ENCODE measurements around the gene CDH4. TPM values are rescaled to one million over a fixed set of nuclear protein-coding genes. Genes with fewer than 3 reads are reported as not detected.

CDH4 gene
- total RNA-seq, 3 donors from 2014 or later (not counting 1 experiment from before 2014, with no cell fraction given), result 0.18 TPM; not detected in 2

DNA sequence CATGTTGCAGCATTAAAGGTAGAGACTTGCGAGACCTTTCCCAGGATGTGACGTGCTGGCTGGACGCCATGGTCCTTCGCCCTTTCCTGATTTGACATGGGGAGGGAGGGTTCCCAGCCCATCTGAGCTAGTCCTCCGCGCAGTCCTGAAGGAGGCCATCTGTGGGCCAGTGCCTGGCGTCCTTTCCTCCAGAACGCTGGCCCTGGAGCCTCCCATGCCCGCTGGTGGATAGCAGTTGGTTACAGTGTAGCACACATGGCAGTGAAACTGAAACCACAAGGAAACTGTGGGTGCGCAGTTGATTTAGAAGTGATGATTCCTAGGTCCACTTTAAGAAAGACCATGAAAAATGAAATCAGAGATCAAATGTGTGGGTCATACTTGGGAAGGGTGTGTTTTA, 193.7 kb downstream of the CDH4 start:
- DNase-seq, result no peak
- Histone ChIP-seq H3K27me3 (ENCODE audit: control insufficient read depth, insufficient read depth, low read length) (no peaks in the 10 kb centered on the region), H3K9me3 (ENCODE audit: control insufficient read depth, insufficient read depth, low read length) (peaks cover 5% of the 10 kb centered on the region), H3K4me1 (ENCODE audit: control insufficient read depth, insufficient read depth, low read length) (no peaks in the 10 kb centered on the region), H3K4me3 (ENCODE audit: low read length) (no peak overlapping the region), H3K27ac (ENCODE audit: low read length) (no peak overlapping the region), H3K36me3 (ENCODE audit: control insufficient read depth, insufficient read depth, low read length) (no peaks in the 10 kb centered on the region)
- Mint-ChIP-seq H3K36me3 (no peaks in the 10 kb centered on the region), H3K4me1 (no peaks in the 10 kb centered on the region), H3K27me3 (ENCODE audit: low read depth in 2 of 2) (peaks cover 0 to 3% of the 10 kb centered on the region in 2 donors), H3K4me3 (no peak overlapping the region), H3K9me3 (peaks cover 0 to 5% of the 10 kb centered on the region in 2 donors), H3K27ac (no peak overlapping the region)
- intact Hi-C loops (cut with micrococcal nuclease), result no loop called here
- no peak for ATAC-seq
- TF ChIP-seq, protein P1, sequence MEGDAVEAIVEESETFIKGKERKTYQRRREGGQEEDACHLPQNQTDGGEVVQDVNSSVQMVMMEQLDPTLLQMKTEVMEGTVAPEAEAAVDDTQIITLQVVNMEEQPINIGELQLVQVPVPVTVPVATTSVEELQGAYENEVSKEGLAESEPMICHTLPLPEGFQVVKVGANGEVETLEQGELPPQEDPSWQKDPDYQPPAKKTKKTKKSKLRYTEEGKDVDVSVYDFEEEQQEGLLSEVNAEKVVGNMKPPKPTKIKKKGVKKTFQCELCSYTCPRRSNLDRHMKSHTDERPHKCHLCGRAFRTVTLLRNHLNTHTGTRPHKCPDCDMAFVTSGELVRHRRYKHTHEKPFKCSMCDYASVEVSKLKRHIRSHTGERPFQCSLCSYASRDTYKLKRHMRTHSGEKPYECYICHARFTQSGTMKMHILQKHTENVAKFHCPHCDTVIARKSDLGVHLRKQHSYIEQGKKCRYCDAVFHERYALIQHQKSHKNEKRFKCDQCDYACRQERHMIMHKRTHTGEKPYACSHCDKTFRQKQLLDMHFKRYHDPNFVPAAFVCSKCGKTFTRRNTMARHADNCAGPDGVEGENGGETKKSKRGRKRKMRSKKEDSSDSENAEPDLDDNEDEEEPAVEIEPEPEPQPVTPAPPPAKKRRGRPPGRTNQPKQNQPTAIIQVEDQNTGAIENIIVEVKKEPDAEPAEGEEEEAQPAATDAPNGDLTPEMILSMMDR (IDR thresholded peaks at IDR 0.05), result no peak
- 91% methylated on average over 10 of the region's 10 CpGs for WGBS (ENCODE audit: insufficient coverage)

DNA sequence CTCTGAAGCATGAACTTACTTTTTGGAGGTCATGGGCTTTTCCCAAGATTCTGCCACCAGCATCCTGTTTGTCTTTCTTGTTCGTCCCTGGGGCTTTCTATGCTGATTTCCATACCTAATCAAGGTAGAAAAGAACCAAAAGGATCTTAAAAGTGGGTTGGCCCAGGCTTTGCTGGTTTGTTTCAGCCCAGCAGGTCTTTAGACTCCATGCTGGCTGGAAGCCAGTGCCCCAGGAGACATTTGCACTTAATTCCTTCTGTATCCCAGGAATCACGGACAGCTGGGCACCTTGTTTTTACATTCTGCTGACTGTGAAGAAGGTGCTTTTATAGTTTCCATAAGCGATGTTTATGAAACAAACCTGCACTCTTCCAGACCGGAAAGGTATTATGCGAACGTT, 195.9 kb downstream of the CDH4 start:
- no peaks in the 10 kb centered on the region for H3K36me3 Mint-ChIP-seq
- ATAC-seq (no peak), DNase-seq (no peak)
- intact Hi-C loops (cut with micrococcal nuclease), result no loop called here
- TF ChIP-seq, protein P1 (IDR thresholded peaks at IDR 0.05), result no peak
- Histone ChIP-seq H3K4me3 (ENCODE audit: low read length) (no peak overlapping the region), H3K4me1 (ENCODE audit: control insufficient read depth, insufficient read depth, low read length) (no peaks in the 10 kb centered on the region), H3K27ac (ENCODE audit: low read length) (no peak overlapping the region), H3K27me3 (ENCODE audit: control insufficient read depth, insufficient read depth, low read length) (no peaks in the 10 kb centered on the region), H3K36me3 (ENCODE audit: control insufficient read depth, insufficient read depth, low read length) (no peaks in the 10 kb centered on the region), H3K9me3 (ENCODE audit: control insufficient read depth, insufficient read depth, low read length) (peaks cover 10% of the 10 kb centered on the region)
- no peak overlapping the region for H3K4me3 Mint-ChIP-seq
- peaks cover 0 to 3% of the 10 kb centered on the region in 2 donors for H3K27me3 Mint-ChIP-seq (ENCODE audit: low read depth in 2 of 2)
- H3K27ac Mint-ChIP-seq, result no peak overlapping the region
- 62% methylated on average over 6 of the region's 6 CpGs for WGBS (ENCODE audit: insufficient coverage)
- no peaks in the 10 kb centered on the region for H3K4me1 Mint-ChIP-seq
- peaks cover 0 to 5% of the 10 kb centered on the region in 2 donors for H3K9me3 Mint-ChIP-seq

DNA sequence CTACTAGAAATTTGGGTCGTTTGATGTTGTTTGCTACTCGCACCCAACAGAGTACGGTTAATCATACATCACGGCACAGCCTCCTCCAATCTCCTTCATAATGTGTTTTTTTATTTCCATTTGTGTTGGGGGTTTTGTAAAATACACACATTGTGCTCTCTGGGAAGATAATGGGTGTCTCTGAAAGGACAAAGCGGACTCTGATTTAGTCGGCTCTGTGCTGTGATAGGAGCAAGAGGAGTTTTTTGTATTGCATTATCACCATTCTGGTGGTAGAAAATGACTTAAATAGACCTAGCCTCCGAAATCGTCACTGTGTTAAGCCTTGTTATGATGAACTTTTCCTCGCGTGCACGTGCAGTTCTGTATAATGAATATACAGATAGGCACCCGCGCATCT, 196.3 kb downstream of the CDH4 start:
- ATAC-seq (no peak), DNase-seq (no peak)
- Histone ChIP-seq H3K27ac (ENCODE audit: low read length) (no peak overlapping the region), H3K27me3 (ENCODE audit: control insufficient read depth, insufficient read depth, low read length) (no peaks in the 10 kb centered on the region), H3K4me3 (ENCODE audit: low read length) (no peak overlapping the region), H3K36me3 (ENCODE audit: control insufficient read depth, insufficient read depth, low read length) (no peaks in the 10 kb centered on the region), H3K9me3 (ENCODE audit: control insufficient read depth, insufficient read depth, low read length) (peaks cover 10% of the 10 kb centered on the region), H3K4me1 (ENCODE audit: control insufficient read depth, insufficient read depth, low read length) (no peaks in the 10 kb centered on the region)
- intact Hi-C loops (cut with micrococcal nuclease), result no loop called here
- TF ChIP-seq, protein P1 (IDR thresholded peaks at IDR 0.05), result no peak
- Mint-ChIP-seq H3K27ac (no peak overlapping the region), H3K27me3 (ENCODE audit: low read depth in 2 of 2) (peaks cover 0 to 3% of the 10 kb centered on the region in 2 donors), H3K9me3 (peaks cover 0 to 5% of the 10 kb centered on the region in 2 donors), H3K36me3 (no peaks in the 10 kb centered on the region), H3K4me3 (no peak overlapping the region), H3K4me1 (no peaks in the 10 kb centered on the region)
- 83% methylated on average over 12 of the region's 13 CpGs for WGBS (ENCODE audit: insufficient coverage)

DNA sequence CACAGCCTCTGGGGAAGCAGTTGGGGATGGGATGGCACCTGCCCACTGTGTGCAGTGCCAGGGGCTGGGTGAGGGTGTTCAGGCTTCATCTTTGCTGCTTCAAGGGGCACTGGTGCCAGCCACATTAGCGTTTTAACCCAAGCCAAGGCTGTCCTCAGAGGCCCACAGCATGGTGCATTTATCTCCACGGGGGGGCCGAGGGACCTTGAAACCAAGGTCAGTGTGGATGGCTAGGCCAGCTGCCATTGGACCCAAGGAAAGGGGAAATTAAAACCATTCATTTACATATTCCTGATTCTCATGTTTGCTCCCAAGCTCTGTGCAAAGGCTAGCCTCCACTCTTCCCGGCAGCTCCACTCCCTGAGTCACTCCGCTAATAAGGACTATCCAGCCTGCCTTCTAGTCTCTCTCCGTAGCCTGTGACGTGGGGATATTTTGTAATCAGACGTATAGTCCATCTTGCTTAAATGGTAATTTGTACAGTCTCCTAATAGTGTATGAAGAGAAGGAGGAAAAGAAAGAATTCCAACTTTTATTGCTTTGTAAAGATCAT, 197.1 kb downstream of the CDH4 start:
- H3K4me1 ChIP-seq (ENCODE audit: control insufficient read depth, insufficient read depth, low read length), result no peaks in the 10 kb centered on the region
- Mint-ChIP-seq H3K4me3 (no peak overlapping the region), H3K9me3 (peaks cover 0 to 5% of the 10 kb centered on the region in 2 donors), H3K27me3 (ENCODE audit: low read depth in 2 of 2) (peaks cover 0 to 3% of the 10 kb centered on the region in 2 donors), H3K4me1 (no peaks in the 10 kb centered on the region), H3K27ac (no peak overlapping the region), H3K36me3 (no peaks in the 10 kb centered on the region)
- no peak overlapping the region for H3K27ac ChIP-seq (ENCODE audit: low read length)
- intact Hi-C loops (cut with micrococcal nuclease), result no loop called here
- no peak overlapping the region for H3K4me3 ChIP-seq (ENCODE audit: low read length)
- TF ChIP-seq, protein P1 (IDR thresholded peaks at IDR 0.05), result no peak
- H3K36me3 ChIP-seq (ENCODE audit: control insufficient read depth, insufficient read depth, low read length), result no peaks in the 10 kb centered on the region
- peaks cover 10% of the 10 kb centered on the region for H3K9me3 ChIP-seq (ENCODE audit: control insufficient read depth, insufficient read depth, low read length)
- no peak for DNase-seq
- WGBS (ENCODE audit: insufficient coverage), result 80% methylated on average over 8 of the region's 8 CpGs
- no peaks in the 10 kb centered on the region for H3K27me3 ChIP-seq (ENCODE audit: control insufficient read depth, insufficient read depth, low read length)
- ATAC-seq, result no peak
